HCT116 (cell line): ENCODE results near the gene GJD2. TPM values are rescaled to one million over a fixed set of nuclear protein-coding genes. Genes with fewer than 3 reads are reported as not detected.

Source experiments
- ATAC-seq: fragments of 200-7000 bp; cut with Tn5 transposase; 2 replicates; pipeline ENCODE4 v1.9.1; 2020; ENCODE audit warnings: mild to moderate bottlenecking, moderate library complexity
- BruUV-seq: library from RNA; stranded (reverse); fragments of 400-500 nt; replicated peaks from 2 replicates; lab custom pipeline; 2021; lab: Mats Ljungman, UMichigan
- CTCF ChIA-PET: fragments of 300-600 bp; sonication (Branson Sonifier 250); formaldehyde crosslinking; loops from one replicate; lab custom pipeline; 2021; ENCODE audit warnings: antibody characterized with exemption; lab: Charles Lee
- POLR2A ChIA-PET: fragments of 300-600, 350-600 bp; sonication (Branson Sonifier 250); formaldehyde crosslinking; loops from one replicate; lab custom pipeline; 2021; ENCODE audit warnings: antibody characterized with exemption; lab: Charles Lee
- RAD21 ChIA-PET, 2 experiments: fragments of 300-600 bp; sonication (Branson Sonifier 250); formaldehyde crosslinking; loops; one replicate each; lab custom pipeline; 2023; ENCODE audit warnings: low total read pairs in 2 of 2; ENCODE audit not compliant: uncharacterized antibody in 2 of 2, unreplicated experiment in 2 of 2, low non-redundant PET in 1 of 2; lab: Charles Lee
- DNase-seq: peaks from one replicate; pipeline ENCODE4 v3.0.0-alpha.2; 2010; ENCODE audit warnings: low read depth, low spot score
- H2AFZ ChIP-seq: fragments of 200-600 bp; shearing (Covaris generic), sonication (generic); 2 replicates; pipeline ENCODE4 v1.6.1; 2017; ENCODE audit warnings: low read depth, mixed run types, mixed read lengths, antibody characterized with exemption, low read length; ENCODE audit not compliant: poor library complexity, severe bottlenecking
- H3K27ac ChIP-seq: 2 replicates; pipeline ENCODE4 v1.5.1; 2012; ENCODE audit warnings: low read depth, low read length
- H3K27me3 ChIP-seq: fragments of 200-600 bp; sonication (generic); 2 replicates; pipeline ENCODE4 v1.6.1; 2016; ENCODE audit warnings: mixed run types, low read length, mixed read lengths; ENCODE audit not compliant: insufficient read depth
- H3K36me3 ChIP-seq, 2 experiments: fragments of 200-500 bp in 1 of 2; fragments of 200-600 bp in 1 of 2; sonication (Bioruptor generic) in 1 of 2; sonication (generic) in 1 of 2; 2 replicates each; pipeline versions ENCODE4 v1.5.1 to v1.6.1; 2014 to 2016; ENCODE audit warnings: low read length in 2 of 2, inconsistent platforms in 1 of 2, mixed read lengths in 1 of 2, mixed run types in 1 of 2; ENCODE audit not compliant: insufficient read depth in 2 of 2, control insufficient read depth in 1 of 2
- H3K4me1 ChIP-seq, 2 experiments: fragments of 200-600 bp in 1 of 2; sonication (generic) in 1 of 2; 2 replicates each; pipeline versions ENCODE4 v1.5.1 to v1.6.1; 2012 to 2017; ENCODE audit warnings: low read length in 2 of 2, inconsistent platforms in 1 of 2, mild to moderate bottlenecking in 1 of 2, mixed read lengths in 1 of 2, mixed run types in 1 of 2, moderate library complexity in 1 of 2; ENCODE audit not compliant: insufficient read depth in 2 of 2, control insufficient read depth in 1 of 2
- H3K4me2 ChIP-seq: fragments of 200-600 bp; sonication (generic); 2 replicates; pipeline ENCODE4 v1.6.1; 2017; ENCODE audit warnings: mixed run types, low read length, mixed read lengths
- H3K4me3 ChIP-seq, 2 experiments: fragments of 200-600 bp in 1 of 2; sonication (generic) in 1 of 2; replicated peaks in 1 of 2; 2 replicates each; pipeline ENCODE4 v1.5.1; 2011 to 2016; ENCODE audit warnings: low read length in 2 of 2, control low read depth in 1 of 2, low read depth in 1 of 2, mild to moderate bottlenecking in 1 of 2, mixed read lengths in 1 of 2, mixed run types in 1 of 2
- H3K79me2 ChIP-seq: fragments of 200-600 bp; sonication (generic); 2 replicates; pipeline ENCODE4 v1.6.1; 2017; ENCODE audit warnings: mild to moderate bottlenecking, mixed run types, low read length, moderate library complexity, mixed read lengths; ENCODE audit not compliant: insufficient read depth
- H3K9ac ChIP-seq: fragments of 200-600 bp; sonication (generic); 2 replicates; pipeline ENCODE4 v1.6.1; 2016; ENCODE audit warnings: low read length, mixed read lengths
- H3K9me2 ChIP-seq: fragments of 200-600 bp; sonication (generic), shearing (Covaris generic); 2 replicates; pipeline ENCODE4 v1.6.1; 2017; ENCODE audit warnings: mixed run types, mild to moderate bottlenecking, moderate library complexity; ENCODE audit not compliant: insufficient read depth
- H3K9me3 ChIP-seq, 2 experiments: fragments of 200-500 bp in 1 of 2; fragments of 200-600 bp in 1 of 2; sonication (Bioruptor generic) in 1 of 2; sonication (generic) in 1 of 2; 2 replicates each; pipeline ENCODE4 v1.6.1; 2014 to 2017; ENCODE audit warnings: low read length in 2 of 2, mixed read lengths in 2 of 2, inconsistent platforms in 1 of 2, low read depth in 1 of 2, mild to moderate bottlenecking in 1 of 2, mixed run types in 1 of 2, moderate library complexity in 1 of 2; ENCODE audit not compliant: control insufficient read depth in 1 of 2, insufficient read depth in 1 of 2
- H4K20me1 ChIP-seq: fragments of 200-600 bp; sonication (generic), shearing (Covaris generic); 2 replicates; pipeline ENCODE4 v1.6.1; 2017; ENCODE audit warnings: mixed run types, mild to moderate bottlenecking, moderate library complexity; ENCODE audit not compliant: insufficient read depth
- ATF3 ChIP-seq: IDR thresholded peaks from 2 replicates; pipeline ENCODE4 v1.6.1; 2012
- CBX3 ChIP-seq: IDR thresholded peaks from 2 replicates; pipeline ENCODE4 v1.6.1; 2012; ENCODE audit warnings: low read depth
- CTCF ChIP-seq, 3 experiments: fragments of 200-600 bp in 1 of 3; sonication (generic) in 1 of 3; IDR thresholded peaks in 2 of 3; conservative IDR thresholded peaks in 1 of 3; 2 replicates each; pipeline ENCODE4 v1.5.1; 2012 to 2017; ENCODE audit warnings: low read depth in 2 of 3, low read length in 2 of 3, antibody characterized with exemption in 1 of 3, borderline replicate concordance in 1 of 3, control low read depth in 1 of 3, mild to moderate bottlenecking in 1 of 3, mixed read lengths in 1 of 3, mixed run types in 1 of 3, moderate library complexity in 1 of 3; ENCODE audit not compliant: insufficient read depth in 1 of 3
- EGR1 ChIP-seq: IDR thresholded peaks from 2 replicates; pipeline ENCODE4 v1.6.1; 2012; ENCODE audit warnings: low read depth
- ELF1 ChIP-seq: IDR thresholded peaks from 2 replicates; pipeline ENCODE4 v1.6.1; 2012; ENCODE audit warnings: low read depth, borderline replicate concordance
- EZH2phosphoT487 ChIP-seq: fragments of 200-600 bp; IDR thresholded peaks from 2 replicates; pipeline ENCODE4 v1.6.1; 2018; ENCODE audit warnings: antibody characterized with exemption, borderline replicate concordance
- FOSL1 ChIP-seq: IDR thresholded peaks from 2 replicates; pipeline ENCODE4 v1.6.1; 2012; ENCODE audit warnings: low read depth
- POLR2A ChIP-seq: IDR thresholded peaks from 2 replicates; pipeline ENCODE4 v1.7.0; 2011; ENCODE audit warnings: borderline replicate concordance; ENCODE audit not compliant: insufficient read depth, insufficient read length; ENCODE audit errors: extremely low read depth
- POLR2AphosphoS5 ChIP-seq: IDR thresholded peaks from 2 replicates; pipeline ENCODE4 v1.6.1; 2011; ENCODE audit warnings: mild to moderate bottlenecking, low read depth, low read length, moderate library complexity
- SIN3A ChIP-seq: IDR thresholded peaks from 2 replicates; pipeline ENCODE4 v1.6.1; 2012; ENCODE audit warnings: low read depth
- SRF ChIP-seq: IDR thresholded peaks from 2 replicates; pipeline ENCODE4 v1.6.1; 2012; ENCODE audit warnings: low read depth
- ZBTB33 ChIP-seq: IDR thresholded peaks from 2 replicates; pipeline ENCODE4 v1.6.1; 2011; ENCODE audit warnings: mild to moderate bottlenecking, low read length, moderate library complexity; ENCODE audit not compliant: insufficient replicate concordance; ENCODE audit errors: extremely low read depth
- intact Hi-C: fragments of 100-400 bp; cut with micrococcal nuclease; formaldehyde crosslinking; loops from 2 replicates; pipeline ENCODE4 v1.10.0; 2022
- total RNA-seq: library from RNA; stranded (reverse); gene quantifications from one replicate; pipeline ENCODE4 v1.2.1, GENCODE V29; 2021; ENCODE audit not compliant: unreplicated experiment

GJD2 gene
- total RNA-seq, 1 experiment from 2014 or later, result not detected

GRCh38 chr15:34713635-34714034, 41.2 kb downstream of the GJD2 start:
- ChIA-PET RAD21 (no interaction called here), CTCF (no interaction called here), POLR2A (no interaction called here)
- H2AFZ ChIP-seq, result no peak overlapping the region
- H3K4me2 ChIP-seq, result no peak overlapping the region
- H3K27me3 ChIP-seq, result peaks cover 72% of the 10 kb centered on the region
- no TSS peak for BruUV-seq
- DNase-seq (no peak), ATAC-seq (no peak)
- H3K4me3 ChIP-seq, result no peak overlapping the region
- no peaks in the 10 kb centered on the region for H3K4me1 ChIP-seq
- H3K9ac ChIP-seq, result no peak overlapping the region
- no peaks in the 10 kb centered on the region for H3K9me3 ChIP-seq
- H3K27ac ChIP-seq, result no peak overlapping the region
- no peaks in the 10 kb centered on the region for H3K79me2 ChIP-seq
- no peak for TF ChIP-seq CTCF (IDR thresholded peaks at IDR 0.05 in 2 of 3, conservative IDR thresholded peaks at IDR 0.05 in 1 of 3; ENCODE audit: borderline replicate concordance in 1 of 3, insufficient read depth in 1 of 3, low read depth in 2 of 3, low read length in 2 of 3)
- no peak for TF ChIP-seq EZH2phosphoT487
- TF ChIP-seq POLR2A, result no peak
- no peak for TF ChIP-seq FOSL1
- no peak for TF ChIP-seq ELF1
- TF ChIP-seq SIN3A, result no peak
- TF ChIP-seq EGR1, result no peak
- no peak for TF ChIP-seq POLR2AphosphoS5
- no peak for TF ChIP-seq ZBTB33
- TF ChIP-seq ATF3, result no peak
- no peak for TF ChIP-seq SRF
- TF ChIP-seq CBX3, result no peak
- H3K36me3 ChIP-seq, result no peaks in the 10 kb centered on the region
- intact Hi-C loops, result no loop called here
- H4K20me1 ChIP-seq, result no peaks in the 10 kb centered on the region
- no peaks in the 10 kb centered on the region for H3K9me2 ChIP-seq
